GM23338 (cell line): Measurements from ENCODE around the gene DYNLT2. TPM values are rescaled to one million over a fixed set of nuclear protein-coding genes. Genes with fewer than 3 reads are reported as not detected.

Source experiments
- ATAC-seq: fragments of 200-7000 bp; cut with Tn5 transposase; 3 replicates; pipeline ENCODE4 v1.9.1; 2020
- DNase-seq: peaks from one replicate; pipeline ENCODE4 v3.0.0-alpha.2; 2015; ENCODE audit warnings: low spot score
- H2AFZ ChIP-seq: fragments of 200-600 bp; sonication (generic); 2 replicates; pipeline ENCODE4 v1.8.0; 2016; ENCODE audit warnings: antibody characterized with exemption, mild to moderate bottlenecking, moderate library complexity
- H3F3A ChIP-seq: fragments of 200-600 bp; sonication (generic); replicated peaks from 2 replicates; pipeline ENCODE4 v1.8.0; 2017; ENCODE audit warnings: antibody characterized with exemption, mixed run types, low read depth
- H3K27ac ChIP-seq: fragments of 200-600 bp; sonication (generic); 2 replicates; pipeline ENCODE4 v1.6.1; 2016; ENCODE audit warnings: low read depth
- H3K27me3 ChIP-seq: fragments of 200-600 bp; sonication (generic); 2 replicates; pipeline ENCODE4 v1.8.0; 2016; ENCODE audit warnings: mild to moderate bottlenecking, mixed run types, moderate library complexity; ENCODE audit not compliant: insufficient read depth
- H3K36me3 ChIP-seq: fragments of 200-600 bp; sonication (generic); 2 replicates; pipeline ENCODE4 v1.8.0; 2016; ENCODE audit warnings: mild to moderate bottlenecking; ENCODE audit not compliant: insufficient read depth
- H3K4me1 ChIP-seq: fragments of 200-600 bp; sonication (generic); 2 replicates; pipeline ENCODE4 v1.8.0; 2016; ENCODE audit warnings: mild to moderate bottlenecking, moderate library complexity; ENCODE audit not compliant: insufficient read depth
- H3K4me2 ChIP-seq: fragments of 200-600 bp; sonication (generic); 2 replicates; pipeline ENCODE4 v1.7.1; 2017; ENCODE audit warnings: mixed run types
- H3K4me3 ChIP-seq: fragments of 200-600 bp; sonication (generic); 2 replicates; pipeline ENCODE4 v1.6.1; 2016; ENCODE audit warnings: mixed run types
- H3K79me2 ChIP-seq: fragments of 200-600 bp; sonication (generic); replicated peaks from 2 replicates; pipeline ENCODE4 v1.8.0; 2017; ENCODE audit warnings: mild to moderate bottlenecking; ENCODE audit not compliant: insufficient read depth
- H3K9me2 ChIP-seq: fragments of 200-600 bp; sonication (generic); 2 replicates; pipeline ENCODE4 v1.8.0; 2017; ENCODE audit not compliant: insufficient read depth
- H4K20me1 ChIP-seq: fragments of 200-600 bp; sonication (generic); replicated peaks from 2 replicates; pipeline ENCODE4 v1.8.0; 2017; ENCODE audit warnings: mild to moderate bottlenecking; ENCODE audit not compliant: insufficient read depth
- H3K27ac Mint-ChIP-seq: 2 replicates; pipeline ENCODE4 v1.8.0; 2020; ENCODE audit warnings: inconsistent platforms, mild to moderate bottlenecking, moderate library complexity, mixed read lengths
- H3K27me3 Mint-ChIP-seq: 3 replicates; pipeline ENCODE4 v1.8.0; 2022; ENCODE audit warnings: low read depth, mild to moderate bottlenecking, moderate library complexity, mixed read lengths, inconsistent platforms; ENCODE audit not compliant: insufficient read depth, poor library complexity
- H3K36me3 Mint-ChIP-seq: 3 replicates; pipeline ENCODE4 v1.8.0; 2021; ENCODE audit warnings: low read depth, mild to moderate bottlenecking, inconsistent platforms, moderate library complexity, mixed read lengths
- H3K4me1 Mint-ChIP-seq: 3 replicates; pipeline ENCODE4 v1.8.0; 2020; ENCODE audit warnings: mild to moderate bottlenecking, inconsistent platforms, mixed read lengths
- H3K4me3 Mint-ChIP-seq: 3 replicates; pipeline ENCODE4 v1.8.0; 2021; ENCODE audit warnings: moderate library complexity, mild to moderate bottlenecking, inconsistent platforms, mixed read lengths
- H3K9me3 Mint-ChIP-seq: 3 replicates; pipeline ENCODE4 v1.8.0; 2020; ENCODE audit warnings: moderate library complexity, mild to moderate bottlenecking, inconsistent platforms, mixed read lengths
- CREB1 ChIP-seq: fragments of 250-450 bp; sonication (Bioruptor Pico); IDR thresholded peaks from 2 replicates; pipeline ENCODE4 v1.5.0; 2020; ENCODE audit warnings: low read depth, mild to moderate bottlenecking, moderate library complexity
- CTCF ChIP-seq, 2 experiments: fragments of 200-600 bp in 1 of 2; sonication (generic) in 1 of 2; conservative IDR thresholded peaks; 2 replicates each; pipeline versions ENCODE4 v1.5.1 to v1.6.1; 2016 to 2017; ENCODE audit warnings: antibody characterized with exemption in 2 of 2, low read depth in 2 of 2, mild to moderate bottlenecking in 2 of 2, moderate library complexity in 1 of 2
- EZH2 ChIP-seq: fragments of 200-600 bp; sonication (generic); IDR thresholded peaks from one replicate; pipeline ENCODE4 v1.8.0; 2017; ENCODE audit warnings: antibody characterized with exemption, mild to moderate bottlenecking, low read depth; ENCODE audit not compliant: unreplicated experiment
- EZH2phosphoT487 ChIP-seq: fragments of 200-600 bp; sonication (generic); IDR thresholded peaks from one replicate; pipeline ENCODE4 v1.8.1; 2018; ENCODE audit warnings: antibody characterized with exemption; ENCODE audit not compliant: unreplicated experiment
- JUNB ChIP-seq: IDR thresholded peaks from one replicate; pipeline ENCODE4 v1.6.1; 2016; ENCODE audit warnings: antibody characterized with exemption; ENCODE audit not compliant: unreplicated experiment
- NANOG ChIP-seq: IDR thresholded peaks from 2 replicates; pipeline ENCODE4 v1.6.1; 2016; ENCODE audit warnings: antibody characterized with exemption, borderline replicate concordance
- POLR2AphosphoS5 ChIP-seq: IDR thresholded peaks from 2 replicates; pipeline ENCODE4 v1.6.1; 2016; ENCODE audit warnings: antibody characterized with exemption, low read depth
- REST ChIP-seq: IDR thresholded peaks from one replicate; pipeline ENCODE4 v1.6.1; 2018; ENCODE audit warnings: antibody characterized with exemption; ENCODE audit not compliant: unreplicated experiment
- STAT1 ChIP-seq: IDR thresholded peaks from one replicate; pipeline ENCODE4 v1.6.1; 2016; ENCODE audit warnings: antibody characterized with exemption; ENCODE audit not compliant: unreplicated experiment
- ZNF114 ChIP-seq: fragments of 250-450 bp; sonication (Bioruptor Pico); IDR thresholded peaks from 2 replicates; pipeline ENCODE4 v1.5.0; 2020; ENCODE audit warnings: mild to moderate bottlenecking, moderate library complexity
- ZNF331 ChIP-seq: fragments of 250-450 bp; sonication (Bioruptor Pico); IDR thresholded peaks from 2 replicates; pipeline ENCODE4 v1.5.0; 2020; ENCODE audit warnings: low read depth, mild to moderate bottlenecking, moderate library complexity
- ZNF462 ChIP-seq: fragments of 250-450 bp; sonication (Bioruptor Pico); IDR thresholded peaks from 2 replicates; pipeline ENCODE4 v1.5.0; 2020; ENCODE audit warnings: mild to moderate bottlenecking, moderate library complexity
- polyA plus RNA-seq: library from polyadenylated mRNA; unstranded; fragments of >200 nt; fragmentation: Nextera tagmentation; extraction: Ambion mirVana; gene quantifications from 2 replicates; pipeline ENCODE4 v1.2.1, GENCODE V29; 2016
- total RNA-seq: library from RNA; depleted of rRNA; stranded (reverse); fragments of >200 nt; shearing (Covaris generic); gene quantifications from 2 replicates; pipeline ENCODE4 v1.2.3, GENCODE V29; 2014
- TF ChIP-seq, protein P1 (sequence below): IDR thresholded peaks from 2 replicates; pipeline ENCODE4 v1.6.1; 2016; ENCODE audit warnings: antibody characterized with exemption

The DYNLT2 gene
- total and polyA plus RNA-seq, 2 experiments from 2014 or later: 2.8 to 4.4 TPM

DNA sequence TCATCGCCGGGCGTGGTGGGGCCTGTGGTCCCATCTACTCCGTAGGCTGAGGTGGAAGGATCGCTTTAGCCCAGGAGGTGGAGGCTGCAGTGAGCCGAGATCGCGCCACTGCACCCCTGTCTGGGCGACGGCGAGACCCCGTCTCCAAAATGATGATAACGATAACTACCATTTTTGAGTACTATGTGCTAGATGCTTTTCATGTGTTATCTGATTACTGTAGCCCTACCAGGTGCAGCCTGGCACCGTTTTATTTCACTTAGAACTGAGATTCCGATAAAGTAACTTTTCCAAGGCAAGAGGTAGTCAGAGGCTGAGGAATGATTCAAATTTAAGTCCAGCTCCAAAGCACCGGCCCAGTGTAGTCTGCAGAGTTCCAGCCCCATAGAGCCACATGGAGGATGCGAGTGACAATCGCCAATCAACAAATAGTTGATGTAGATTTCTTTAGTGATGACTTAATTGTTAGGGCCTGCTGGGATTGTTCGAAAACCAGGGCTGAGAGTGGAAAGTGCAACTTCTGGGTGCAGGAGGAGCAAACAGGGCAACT lies 777 bp upstream of the DYNLT2 start:
- peak; percentile 9 for ATAC-seq
- Histone ChIP-seq H3K4me2 (peak overlapping the region; percentile 89), H4K20me1 (0 out of 2 replicates have a peak, but pooled peaks cover 4% of the 10 kb centered on the region), H3K4me1 (peaks cover 27% of the 10 kb centered on the region), H3K79me2 (peaks cover 14% of the 10 kb centered on the region), H3K4me3 (peak overlapping the region; percentile 84), H3K9me2 (no peaks in the 10 kb centered on the region), H2AFZ (peak overlapping the region; percentile 50; the same call in 1 of the 2 replicates), H3K27me3 (no peaks in the 10 kb centered on the region), H3K27ac (peak overlapping the region; percentile 96), H3K36me3 (no peaks in the 10 kb centered on the region; the same call in 1 of the 2 replicates), H3F3A (no peaks in the 10 kb centered on the region)
- Mint-ChIP-seq H3K27me3 (peaks cover 2% of the 10 kb centered on the region), H3K4me3 (peak overlapping the region; percentile 98), H3K9me3 (no peaks in the 10 kb centered on the region), H3K4me1 (peaks cover 23% of the 10 kb centered on the region), H3K36me3 (peaks cover 8% of the 10 kb centered on the region), H3K27ac (peak overlapping the region; percentile 96)
- TF ChIP-seq CREB1 (CRISPR knock-in tag): no peak
- TF ChIP-seq ZNF462 (CRISPR knock-in tag): no peak
- no peak for TF ChIP-seq EZH2phosphoT487
- TF ChIP-seq ZNF114 (CRISPR knock-in tag): no peak
- TF ChIP-seq POLR2AphosphoS5: no peak
- no peak for TF ChIP-seq NANOG
- no peak for TF ChIP-seq ZNF331 (CRISPR knock-in tag)
- no peak for TF ChIP-seq STAT1
- no peak for TF ChIP-seq REST
- TF ChIP-seq, protein P1, sequence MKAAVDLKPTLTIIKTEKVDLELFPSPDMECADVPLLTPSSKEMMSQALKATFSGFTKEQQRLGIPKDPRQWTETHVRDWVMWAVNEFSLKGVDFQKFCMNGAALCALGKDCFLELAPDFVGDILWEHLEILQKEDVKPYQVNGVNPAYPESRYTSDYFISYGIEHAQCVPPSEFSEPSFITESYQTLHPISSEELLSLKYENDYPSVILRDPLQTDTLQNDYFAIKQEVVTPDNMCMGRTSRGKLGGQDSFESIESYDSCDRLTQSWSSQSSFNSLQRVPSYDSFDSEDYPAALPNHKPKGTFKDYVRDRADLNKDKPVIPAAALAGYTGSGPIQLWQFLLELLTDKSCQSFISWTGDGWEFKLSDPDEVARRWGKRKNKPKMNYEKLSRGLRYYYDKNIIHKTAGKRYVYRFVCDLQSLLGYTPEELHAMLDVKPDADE: no peak
- TF ChIP-seq CTCF (conservative IDR thresholded peaks at IDR 0.05; ENCODE audit: low read depth in 2 of 2): no peak
- TF ChIP-seq JUNB: no peak
- no peak for TF ChIP-seq EZH2
- DNase-seq: peak; percentile 43
